ENCODE results near the gene PHLDB1.

Gene PHLDB1

DNA sequence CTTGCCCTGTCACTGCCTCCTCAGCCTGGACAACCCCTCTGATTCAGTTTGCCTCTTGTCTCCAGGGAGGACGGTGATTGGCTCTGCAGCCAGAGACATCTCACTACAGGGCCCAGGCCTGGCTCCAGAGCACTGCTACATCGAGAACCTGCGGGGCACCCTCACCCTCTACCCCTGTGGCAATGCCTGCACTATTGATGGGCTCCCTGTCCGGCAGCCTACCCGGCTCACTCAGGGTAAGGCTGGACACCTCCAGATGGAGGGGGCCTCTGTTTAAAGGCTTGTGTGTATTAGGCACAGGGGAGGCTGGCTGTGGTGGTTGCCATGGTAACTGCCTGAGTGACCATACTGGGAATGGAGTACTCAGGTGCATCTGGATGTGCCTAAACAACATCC lies 8.6 kb downstream of the PHLDB1 start:
- Histone ChIP-seq H3K9ac (no peak overlapping the region), H4K20me1 (no peaks in the 10 kb centered on the region; a peak in 2 of 22 replicates), H3K4me3 (no peak overlapping the region), H3K27ac (no peak overlapping the region), H3K27me3 (peaks cover 24 to 37% (median 32%) of the 10 kb centered on the region in 11 experiments), H3K4me2 (peak overlapping the region in 1 of 11 experiments; percentile 20; a peak in 1 of 22 replicates), H3K36me3 (peaks cover 0 to 4% (median 0%) of the 10 kb centered on the region in 11 experiments; a peak in 1 of 22 replicates), H3K4me1 (peaks cover 31 to 66% (median 41%) of the 10 kb centered on the region in 10 experiments), H3K9me3 (replicated peaks in 1 of 11) (no peaks in the 10 kb centered on the region)
- TF ChIP-seq Cebpa-rat (IDR thresholded peaks at IDR 0.05): no peak

DNA sequence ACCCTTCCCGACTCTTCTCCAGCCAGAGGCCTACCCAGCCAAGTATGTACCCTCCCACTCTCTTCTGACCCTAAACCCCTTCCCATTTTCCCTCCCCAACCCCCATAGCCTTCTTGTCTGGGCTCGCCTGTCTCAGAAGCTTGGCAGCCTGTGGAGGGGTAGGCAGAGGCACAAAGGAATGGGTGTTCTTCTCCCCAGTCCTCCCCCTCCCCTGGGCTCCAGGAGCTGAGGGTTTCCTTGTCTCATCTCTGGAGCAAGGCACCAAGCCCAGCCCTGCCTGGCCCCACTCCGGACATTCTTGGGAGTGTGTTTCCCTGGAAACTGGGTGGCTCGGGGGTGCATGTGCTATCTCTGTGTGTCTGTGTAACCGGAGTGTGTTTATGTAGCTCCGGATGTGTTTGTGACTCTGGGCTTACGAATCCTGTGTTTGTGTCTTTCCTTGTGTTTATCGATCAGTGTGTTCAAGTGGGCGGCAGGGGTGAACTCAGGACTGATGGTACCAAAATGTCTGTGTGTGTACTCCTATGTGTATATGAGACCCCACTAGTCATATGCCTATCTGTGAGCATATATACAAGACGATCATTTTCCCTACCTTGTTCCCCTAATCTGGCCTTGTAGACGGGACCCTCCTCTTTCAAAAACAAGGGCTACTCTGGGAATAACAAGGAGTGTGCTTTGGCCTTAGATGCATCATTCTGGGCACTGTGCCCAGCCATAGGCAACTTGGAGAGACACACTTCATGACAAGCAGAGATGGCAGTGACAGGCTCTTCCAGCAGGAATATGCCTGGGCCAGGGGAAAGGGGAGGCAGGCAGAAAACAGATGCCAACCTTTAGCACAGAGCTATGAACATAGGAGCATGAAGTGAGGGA lies 10.9 kb downstream of the PHLDB1 start:
- Histone ChIP-seq H3K27me3 (peaks cover 5 to 13% (median 8%) of the 10 kb centered on the region in 11 experiments; a peak in 20 of 22 replicates), H4K20me1 (peaks cover 0 to 13% (median 0%) of the 10 kb centered on the region in 11 experiments; a peak in 3 of 22 replicates), H3K9ac (peak overlapping the region in 7 of 11 experiments; percentile 17 to 58 (median 51); a peak in 9 of 22 replicates), H3K4me1 (peaks cover 47 to 67% (median 50%) of the 10 kb centered on the region in 10 experiments), H3K4me3 (no peak overlapping the region), H3K4me2 (peak overlapping the region; percentile 39 to 98 (median 94); a peak in 21 of 22 replicates), H3K27ac (peak overlapping the region in 10 of 11 experiments; percentile 39 to 77 (median 64); a peak in 14 of 22 replicates), H3K9me3 (replicated peaks in 1 of 11) (no peaks in the 10 kb centered on the region), H3K36me3 (peaks cover 0 to 4% (median 0%) of the 10 kb centered on the region in 11 experiments; a peak in 1 of 22 replicates)
- no peak for TF ChIP-seq Cebpa-rat (IDR thresholded peaks at IDR 0.05)

DNA sequence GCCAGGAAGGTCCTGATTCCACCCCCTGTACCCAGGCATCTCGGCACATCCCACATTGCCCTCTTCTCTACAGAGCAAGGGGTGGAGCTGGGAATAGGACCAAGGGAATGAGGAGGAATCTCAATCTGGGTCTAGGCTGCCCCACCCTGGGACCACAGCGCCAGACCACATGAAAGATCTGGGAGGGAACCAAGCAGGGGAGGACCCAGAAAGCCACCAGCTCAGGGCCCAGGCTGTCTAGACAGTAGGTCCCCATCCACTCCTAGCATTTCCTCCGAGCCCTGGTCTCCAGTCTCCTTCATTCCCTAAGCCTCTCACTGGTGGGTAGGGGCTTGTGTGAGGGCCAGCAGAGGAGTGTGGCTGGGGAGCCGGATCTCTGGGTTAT lies 11.6 kb downstream of the PHLDB1 start:
- Histone ChIP-seq H3K36me3 (peaks cover 0 to 4% (median 0%) of the 10 kb centered on the region in 11 experiments; a peak in 1 of 22 replicates), H3K9me3 (replicated peaks in 1 of 11) (no peaks in the 10 kb centered on the region), H3K27ac (peak overlapping the region; percentile 39 to 77 (median 63); a peak in 21 of 22 replicates), H3K27me3 (peaks cover 0 to 7% (median 2%) of the 10 kb centered on the region in 11 experiments; a peak in 11 of 22 replicates), H4K20me1 (peaks cover 0 to 16% (median 0%) of the 10 kb centered on the region in 11 experiments; a peak in 3 of 22 replicates), H3K4me3 (no peak overlapping the region), H3K4me2 (peak overlapping the region; percentile 39 to 98 (median 94)), H3K9ac (peak overlapping the region; percentile 6 to 58 (median 43); a peak in 15 of 22 replicates), H3K4me1 (peaks cover 48 to 68% (median 51%) of the 10 kb centered on the region in 10 experiments)
- no peak for TF ChIP-seq Cebpa-rat (IDR thresholded peaks at IDR 0.05)

DNA sequence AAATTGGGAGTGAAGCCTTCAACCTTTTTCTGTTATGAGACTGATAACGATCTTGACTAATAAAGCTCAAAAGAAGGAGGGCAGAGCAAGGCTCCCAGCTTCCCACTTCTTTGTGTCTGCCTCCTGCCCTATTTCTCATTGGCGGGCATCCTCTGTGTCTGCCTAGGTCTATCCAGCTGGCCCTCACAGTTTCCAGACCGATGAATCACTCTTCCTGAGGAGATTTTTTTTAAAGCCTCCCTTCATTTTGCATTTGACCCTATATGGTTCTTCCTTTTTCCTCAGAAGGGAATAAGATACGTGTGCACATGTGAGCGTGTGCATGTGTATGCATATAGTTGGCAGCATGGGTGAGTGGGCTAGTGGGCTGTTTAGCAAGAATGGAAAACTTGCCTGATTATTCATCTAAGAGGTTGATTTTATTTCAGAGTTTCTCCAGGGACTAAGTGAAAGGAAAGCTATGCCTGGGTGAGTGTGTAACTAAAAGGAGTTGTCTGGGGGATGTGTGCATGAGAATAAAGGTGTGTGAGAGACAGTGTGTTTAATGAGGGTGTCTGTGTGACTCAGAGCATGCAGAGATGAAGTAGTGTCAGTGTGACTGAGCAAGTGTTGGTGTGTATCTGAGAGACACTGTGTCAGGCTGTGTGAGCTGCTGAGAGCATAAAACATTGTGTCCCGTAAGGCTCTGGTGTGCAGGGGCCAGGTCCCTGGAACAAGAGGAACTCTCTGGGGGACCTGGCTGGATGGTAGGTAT lies 12.2 kb downstream of the PHLDB1 start:
- Histone ChIP-seq H3K4me2 (peak overlapping the region; percentile 39 to 98 (median 94)), H3K4me1 (peaks cover 48 to 68% (median 51%) of the 10 kb centered on the region in 10 experiments)

DNA sequence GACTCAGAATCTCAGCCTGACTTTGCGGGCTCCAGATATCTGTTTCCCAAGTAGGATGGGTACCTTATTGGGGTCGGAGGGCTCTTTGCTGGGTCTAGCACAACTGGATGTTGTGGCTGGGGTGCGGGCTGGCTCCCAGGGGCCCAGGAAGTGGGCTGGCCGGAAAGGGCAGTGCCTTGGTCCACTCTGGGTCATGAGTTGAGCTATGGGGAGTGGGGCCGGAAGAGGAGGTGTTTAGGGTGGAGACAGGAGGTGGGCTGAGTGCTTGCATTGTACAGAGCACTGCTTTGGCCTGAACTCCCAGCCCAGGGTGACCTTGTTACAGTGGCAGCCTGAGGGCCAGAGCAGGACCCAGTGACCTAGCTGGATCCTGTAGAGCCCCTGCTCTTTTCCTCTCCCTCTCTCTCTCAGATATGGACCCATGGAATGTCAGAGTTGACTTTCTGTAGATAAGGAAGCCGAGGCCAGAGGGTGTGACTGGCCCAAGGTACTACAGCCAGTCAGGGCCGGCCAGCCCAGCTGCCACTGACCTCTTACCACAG lies 13.2 kb downstream of the PHLDB1 start:
- Histone ChIP-seq H3K9me3 (replicated peaks in 1 of 11) (no peaks in the 10 kb centered on the region), H3K9ac (peak overlapping the region; percentile 67 to 85 (median 78); a peak in 20 of 22 replicates), H3K4me3 (peak overlapping the region; percentile 48 to 74 (median 62)), H3K27ac (peak overlapping the region in 10 of 11 experiments; percentile 40 to 79 (median 68); a peak in 19 of 22 replicates), H3K36me3 (peaks cover 0 to 14% (median 10%) of the 10 kb centered on the region in 11 experiments; a peak in 11 of 22 replicates), H3K4me1 (peaks cover 48 to 68% (median 51%) of the 10 kb centered on the region in 10 experiments), H4K20me1 (peaks cover 0 to 26% (median 0%) of the 10 kb centered on the region in 11 experiments; a peak in 3 of 22 replicates), H3K27me3 (no peaks in the 10 kb centered on the region; a peak in 2 of 22 replicates), H3K4me2 (peak overlapping the region; percentile 86 to 98 (median 94))
- no peak for TF ChIP-seq Cebpa-rat (IDR thresholded peaks at IDR 0.05)

More for the DNA sequence above, 12.2 kb downstream of the PHLDB1 start:
- TF ChIP-seq Cebpa-rat (IDR thresholded peaks at IDR 0.05): no peak
- Histone ChIP-seq H4K20me1 (peaks cover 0 to 16% (median 0%) of the 10 kb centered on the region in 11 experiments; a peak in 3 of 22 replicates), H3K27me3 (peaks cover 0 to under 1% (median 0%) of the 10 kb centered on the region in 11 experiments; a peak in 3 of 22 replicates), H3K27ac (peak overlapping the region; percentile 39 to 77 (median 63); a peak in 21 of 22 replicates), H3K36me3 (peaks cover 0 to 5% (median 0%) of the 10 kb centered on the region in 11 experiments; a peak in 3 of 22 replicates), H3K9me3 (replicated peaks in 1 of 11) (no peaks in the 10 kb centered on the region), H3K9ac (peak overlapping the region; percentile 6 to 58 (median 43); a peak in 13 of 22 replicates), H3K4me3 (no peak overlapping the region)

DNA sequence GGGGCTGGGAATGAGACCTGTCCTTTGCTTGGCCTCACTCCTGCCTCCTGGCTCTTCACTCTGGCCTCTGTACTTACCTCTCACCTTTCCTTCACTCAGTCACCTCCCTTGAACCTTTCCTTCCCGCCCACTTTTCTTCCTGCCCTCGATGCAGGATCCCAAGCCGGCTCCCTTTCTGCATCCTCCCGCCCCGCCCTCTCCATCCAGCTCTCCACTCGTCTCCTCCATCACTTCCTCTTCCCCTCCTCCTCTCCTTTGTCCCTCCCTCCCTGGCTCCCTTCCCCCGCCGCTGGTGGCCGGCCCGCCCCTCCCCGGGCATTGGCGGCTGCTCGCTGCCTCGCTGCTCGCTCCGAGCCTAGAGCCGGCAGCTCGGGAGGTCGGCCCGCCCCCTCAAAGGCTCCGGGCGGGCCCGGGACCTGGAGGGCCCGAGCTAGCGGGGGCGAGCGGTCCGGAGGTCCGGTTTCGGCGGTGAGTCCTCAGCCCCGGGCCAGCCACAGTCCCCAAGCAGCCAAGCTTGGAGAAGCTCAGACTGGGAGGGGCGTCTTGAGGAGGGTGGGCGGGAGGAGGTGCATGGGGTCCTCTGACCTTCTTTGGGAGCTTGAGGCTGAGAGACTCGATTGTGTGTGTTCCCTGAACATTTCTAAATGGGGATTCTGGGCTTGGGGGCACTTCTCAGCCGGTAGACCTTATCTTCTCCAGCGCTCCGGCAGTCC lies 13.8 kb downstream of the PHLDB1 start:
- Histone ChIP-seq H3K9ac (peak overlapping the region; percentile 67 to 85 (median 78)), H3K4me2 (peak overlapping the region; percentile 86 to 98 (median 94)), H3K27ac (peak overlapping the region; percentile 28 to 79 (median 67); a peak in 21 of 22 replicates), H3K4me3 (peak overlapping the region; percentile 48 to 74 (median 62)), H3K9me3 (replicated peaks in 1 of 11) (no peaks in the 10 kb centered on the region), H4K20me1 (peaks cover 0 to 26% (median 0%) of the 10 kb centered on the region in 11 experiments; a peak in 3 of 22 replicates), H3K36me3 (peaks cover 0 to 17% (median 13%) of the 10 kb centered on the region in 11 experiments; a peak in 11 of 22 replicates), H3K4me1 (peaks cover 48 to 69% (median 51%) of the 10 kb centered on the region in 10 experiments), H3K27me3 (no peaks in the 10 kb centered on the region; a peak in 2 of 22 replicates)
- TF ChIP-seq Cebpa-rat (IDR thresholded peaks at IDR 0.05): no peak

DNA sequence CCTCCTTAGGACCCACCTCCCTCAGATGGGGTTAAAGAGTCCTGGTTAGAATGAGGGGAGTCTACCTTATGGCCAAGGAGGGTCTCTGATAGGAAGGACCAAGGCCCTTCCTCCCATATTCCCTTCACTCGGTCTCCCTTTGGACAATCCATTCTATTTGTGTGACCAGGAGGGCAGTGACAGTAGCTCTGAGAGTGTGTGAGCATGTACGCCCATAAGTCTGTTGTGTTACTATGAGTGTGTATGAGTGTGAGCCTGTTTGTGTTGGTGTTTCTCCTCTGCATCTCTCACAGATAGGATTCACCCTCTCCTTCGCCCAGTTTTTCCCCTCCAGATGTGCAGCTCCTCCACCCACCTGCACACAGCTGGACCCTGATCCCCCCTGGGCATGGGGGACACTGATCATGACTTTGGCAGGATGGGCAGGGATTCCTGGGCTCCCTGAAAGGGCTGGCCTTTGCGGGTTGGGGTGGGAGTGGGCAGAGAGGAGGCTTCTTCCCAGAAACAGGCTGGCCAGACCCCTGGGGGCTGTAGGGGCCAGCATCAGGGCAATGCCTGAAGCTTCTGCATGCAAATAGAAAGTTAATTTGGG lies 14.5 kb downstream of the PHLDB1 start:
- H3K27ac ChIP-seq: peak overlapping the region in 10 of 11 experiments; percentile 28 to 79 (median 68); a peak in 17 of 22 replicates
- H3K27me3 ChIP-seq: no peaks in the 10 kb centered on the region; a peak in 2 of 22 replicates
- H3K9me3 ChIP-seq (replicated peaks in 1 of 11): no peaks in the 10 kb centered on the region
- H3K4me2 ChIP-seq: peak overlapping the region; percentile 86 to 98 (median 94)
- peak overlapping the region; percentile 48 to 74 (median 62) for H3K4me3 ChIP-seq
- H3K4me1 ChIP-seq: peaks cover 48 to 69% (median 51%) of the 10 kb centered on the region in 10 experiments
- TF ChIP-seq Cebpa-rat (IDR thresholded peaks at IDR 0.05): no peak
- peak overlapping the region; percentile 67 to 85 (median 78) for H3K9ac ChIP-seq
- peaks cover 0 to 23% (median 15%) of the 10 kb centered on the region in 11 experiments; a peak in 13 of 22 replicates for H3K36me3 ChIP-seq
- peaks cover 0 to 26% (median 0%) of the 10 kb centered on the region in 11 experiments; a peak in 4 of 22 replicates for H4K20me1 ChIP-seq
